NK-92 (cell line): ENCODE data around the gene MYO16.

ENCODE experiments used
- DNase-seq: peaks from one replicate; lab custom pipeline; 2025; ENCODE audit not compliant: unreplicated experiment; lab: John Stamatoyannopoulos, UW

MYO16 gene

GRCh38 chr13:108927615-108928014 is 298.2 kb downstream of the MYO16 start:
- no peak for DNase-seq

DNA sequence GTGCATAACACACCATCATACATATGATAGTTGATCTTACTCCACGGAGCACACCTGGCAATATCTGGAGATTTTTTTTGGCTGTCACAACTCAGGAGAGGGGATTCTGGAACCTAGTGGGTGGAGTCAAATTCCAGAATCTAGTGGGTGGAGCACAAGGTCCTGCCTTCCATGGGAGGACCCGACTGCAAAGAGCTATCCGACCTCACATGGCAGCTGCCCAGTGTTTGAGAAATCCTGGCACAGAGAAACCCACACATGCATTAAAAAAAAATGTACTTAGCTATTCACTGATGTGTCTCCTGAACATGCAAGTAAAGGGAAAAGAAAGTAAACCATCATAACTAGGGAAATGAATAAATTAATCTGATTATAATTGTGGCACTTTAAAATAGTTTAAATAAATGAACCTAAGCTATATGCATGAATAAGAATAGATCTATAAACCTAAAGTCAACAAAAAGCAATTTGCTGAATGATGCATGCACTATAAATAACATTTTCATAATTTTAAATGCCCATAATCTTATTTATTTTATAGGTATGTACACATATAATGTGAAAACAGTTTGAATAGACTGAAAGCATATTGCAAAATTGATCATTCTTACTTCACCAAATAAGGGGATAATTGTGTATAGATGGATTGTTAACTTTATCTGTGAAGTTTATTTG is 300.3 kb downstream of the MYO16 start:
- no peak for DNase-seq

DNA sequence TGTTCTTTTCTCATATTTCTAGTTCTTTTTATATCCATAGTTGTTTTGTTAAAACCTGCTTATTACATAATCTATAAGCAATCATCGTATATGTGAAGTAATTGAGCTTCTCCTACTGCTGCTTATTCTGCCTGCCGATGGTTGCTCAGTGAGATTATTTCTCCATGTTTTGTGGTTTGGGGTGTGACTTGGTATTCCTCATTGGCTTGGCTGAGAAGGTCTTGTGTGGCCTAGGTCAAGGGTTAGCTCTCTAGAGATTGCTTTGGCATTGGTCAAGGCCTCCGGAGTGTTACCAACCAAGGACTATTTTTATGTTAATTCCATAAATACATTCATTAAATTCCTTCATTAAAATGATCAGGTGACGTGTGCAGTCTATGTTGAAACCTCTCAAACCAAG is 302.8 kb downstream of the MYO16 start:
- DNase-seq: no peak

- no peak for DNase-seq
Measured at GRCh38 chr13:108933061-108933460, 303.6 kb downstream of the MYO16 start.

DNA sequence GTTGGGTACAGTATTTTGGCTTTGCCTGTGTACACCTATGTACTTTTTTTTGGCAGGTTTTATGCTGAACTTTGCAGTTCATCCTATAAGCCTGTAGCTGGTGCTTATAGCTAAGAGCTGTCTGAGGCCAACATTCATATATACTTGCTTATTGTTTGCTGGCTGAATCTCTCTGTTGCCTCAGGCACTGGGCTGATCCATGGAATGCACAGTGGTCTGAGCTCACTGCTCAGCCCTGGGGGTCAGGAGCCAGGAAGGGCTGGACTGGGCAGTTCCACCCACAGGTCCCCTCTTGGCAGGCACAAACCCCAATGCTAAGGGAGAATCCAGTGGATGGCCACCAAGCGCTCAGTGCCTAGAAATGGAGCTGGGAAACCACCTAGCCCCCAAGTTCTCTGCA is 308.7 kb downstream of the MYO16 start:
- no peak for DNase-seq

DNA sequence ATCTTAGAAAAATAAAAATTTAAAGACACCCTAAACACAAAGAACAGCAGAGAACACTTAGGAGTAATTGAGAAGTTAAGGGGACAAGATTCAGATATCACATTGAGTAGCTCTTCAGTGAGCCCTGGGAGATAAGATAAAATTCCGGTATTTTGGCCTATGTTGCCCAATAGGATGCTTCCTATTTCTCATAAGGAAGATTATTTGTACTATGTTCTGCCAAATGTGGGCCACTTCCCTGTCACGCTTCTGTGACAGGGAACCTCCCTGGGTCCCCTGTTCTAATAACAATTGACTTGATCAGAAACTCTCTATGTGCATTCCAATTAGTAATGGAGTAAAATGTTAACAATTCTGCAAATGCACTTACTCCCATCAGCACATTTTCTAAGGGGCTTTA is 310.7 kb downstream of the MYO16 start:
- DNase-seq: no peak

- DNase-seq: no peak
Measured at GRCh38 chr13:108943842-108944241, 314.4 kb downstream of the MYO16 start.

- DNase-seq: no peak
Measured at GRCh38 chr13:108944760-108945159, 315.3 kb downstream of the MYO16 start.

DNA sequence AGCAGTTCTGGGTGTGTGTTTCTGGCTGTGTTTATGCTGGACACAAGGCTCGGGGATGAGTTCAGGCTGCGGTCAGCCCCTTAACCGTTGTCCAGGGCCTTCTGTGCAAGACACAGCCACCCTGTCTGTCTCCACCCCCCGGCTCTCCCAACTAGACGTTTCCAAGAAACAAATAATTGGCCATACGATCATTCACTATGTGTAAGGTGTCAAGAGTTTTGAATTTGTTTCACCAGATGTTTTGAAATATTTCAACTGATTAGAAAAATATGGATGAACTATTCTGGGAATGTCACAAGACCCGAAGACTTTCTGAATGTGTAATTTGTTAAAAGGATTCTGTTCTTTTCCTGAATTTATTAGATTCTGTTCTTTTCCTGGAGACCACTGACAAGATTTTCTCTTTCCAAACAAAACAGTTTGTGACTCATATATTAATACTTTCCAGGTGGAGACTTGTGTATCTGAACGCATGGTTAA is 318.2 kb downstream of the MYO16 start:
- no peak for DNase-seq

- no peak for DNase-seq
Measured at GRCh38 chr13:108948251-108948671, 318.9 kb downstream of the MYO16 start.

DNA sequence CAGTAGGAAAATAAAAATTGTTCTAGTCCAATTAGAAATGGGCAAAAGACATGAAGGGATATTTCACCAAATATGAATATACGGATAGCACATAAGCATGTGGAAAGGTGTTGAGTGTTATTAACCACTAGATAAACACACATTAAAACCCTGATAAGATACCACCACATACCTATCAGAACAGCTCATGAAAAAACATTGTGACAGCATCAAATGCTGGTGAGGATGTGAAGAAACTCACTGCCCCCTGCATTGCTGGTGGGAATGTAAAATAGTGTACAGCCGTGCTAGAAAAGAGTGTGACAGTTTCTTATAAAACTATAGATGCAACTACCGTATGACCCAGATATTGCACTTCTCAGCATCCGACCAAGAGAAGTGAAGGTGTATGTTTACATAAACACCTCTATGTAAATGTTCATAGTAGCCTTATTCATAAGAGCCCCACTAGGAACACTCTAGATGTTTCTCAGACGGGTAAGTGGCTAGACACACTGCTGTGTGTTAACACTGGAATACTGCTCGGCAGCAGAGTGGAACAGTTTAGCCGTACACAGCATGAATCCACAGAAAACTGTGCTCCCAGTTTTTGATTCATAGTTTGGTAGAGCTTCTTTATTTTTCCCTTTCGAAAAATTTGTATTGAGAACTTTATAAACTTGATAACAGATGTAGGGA is 321.1 kb downstream of the MYO16 start:
- DNase-seq: no peak

DNA sequence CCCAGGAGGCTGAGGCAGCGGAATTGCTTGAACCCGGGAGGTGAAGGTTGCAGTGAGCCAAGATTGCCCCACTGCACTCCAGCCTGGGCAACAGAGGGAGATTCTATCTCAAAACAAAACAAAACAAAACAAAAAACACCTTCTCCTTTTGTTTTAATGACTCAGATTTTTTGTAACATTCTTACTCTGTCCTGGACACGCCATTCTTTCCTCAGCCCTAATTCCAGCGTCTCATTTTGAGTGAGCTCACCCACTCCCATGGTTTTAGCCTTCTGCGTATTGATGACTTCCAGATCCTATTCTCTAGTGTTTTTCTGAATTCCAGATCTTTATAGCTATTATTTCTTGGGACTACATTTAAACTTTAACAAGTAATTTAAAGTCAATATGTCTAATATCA is 326.3 kb downstream of the MYO16 start:
- DNase-seq: no peak

- DNase-seq: no peak
Measured at GRCh38 chr13:108957369-108958012, 328.1 kb downstream of the MYO16 start.

GRCh38 chr13:108958013-108958376 is 328.6 kb downstream of the MYO16 start:
- no peak for DNase-seq

DNA sequence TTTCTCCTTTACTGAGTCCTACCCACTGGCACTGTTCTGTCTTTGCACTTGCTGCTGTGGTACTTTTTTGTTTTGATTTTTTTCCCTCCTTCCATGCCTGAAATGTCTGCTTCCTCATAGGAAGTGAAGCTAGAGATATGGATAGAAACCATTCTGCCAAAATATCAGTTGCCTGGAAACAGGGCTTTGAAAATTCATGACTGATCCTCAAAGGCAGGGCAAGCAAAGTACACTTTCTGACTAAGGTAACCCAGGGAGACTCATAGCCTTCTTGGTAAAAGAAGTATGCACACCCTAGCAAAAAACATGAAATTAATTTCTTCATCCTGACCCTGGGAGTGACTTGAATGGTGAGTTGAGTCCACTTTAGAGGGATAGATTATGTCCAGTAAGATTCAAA is 329.8 kb downstream of the MYO16 start:
- DNase-seq: no peak

DNA sequence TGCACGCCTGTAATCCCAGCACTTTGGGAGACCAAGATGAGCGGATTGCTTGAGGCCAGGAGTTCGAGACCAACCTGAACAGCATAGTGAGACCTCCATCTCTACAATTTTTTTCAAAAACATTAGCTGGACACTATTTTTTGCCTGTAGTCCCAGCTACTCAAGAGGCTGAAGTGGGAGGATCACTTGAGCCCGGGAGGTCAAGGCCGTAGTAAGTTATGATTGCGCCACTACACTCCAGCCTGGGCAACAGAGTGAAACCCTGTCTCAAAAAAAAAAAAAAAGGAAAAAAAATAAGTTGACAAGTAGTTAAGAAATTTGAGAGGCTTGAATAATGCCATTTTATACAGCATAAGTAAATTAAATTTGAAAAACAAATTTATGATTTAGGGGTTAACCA is 330.6 kb downstream of the MYO16 start:
- DNase-seq: no peak

- no peak for DNase-seq
Measured at GRCh38 chr13:108961542-108962125, 332.2 kb downstream of the MYO16 start.

GRCh38 chr13:108962654-108963053 is 333.2 kb downstream of the MYO16 start:
- DNase-seq: no peak

- no peak for DNase-seq
Measured at GRCh38 chr13:108963276-108963810, 333.9 kb downstream of the MYO16 start.

DNA sequence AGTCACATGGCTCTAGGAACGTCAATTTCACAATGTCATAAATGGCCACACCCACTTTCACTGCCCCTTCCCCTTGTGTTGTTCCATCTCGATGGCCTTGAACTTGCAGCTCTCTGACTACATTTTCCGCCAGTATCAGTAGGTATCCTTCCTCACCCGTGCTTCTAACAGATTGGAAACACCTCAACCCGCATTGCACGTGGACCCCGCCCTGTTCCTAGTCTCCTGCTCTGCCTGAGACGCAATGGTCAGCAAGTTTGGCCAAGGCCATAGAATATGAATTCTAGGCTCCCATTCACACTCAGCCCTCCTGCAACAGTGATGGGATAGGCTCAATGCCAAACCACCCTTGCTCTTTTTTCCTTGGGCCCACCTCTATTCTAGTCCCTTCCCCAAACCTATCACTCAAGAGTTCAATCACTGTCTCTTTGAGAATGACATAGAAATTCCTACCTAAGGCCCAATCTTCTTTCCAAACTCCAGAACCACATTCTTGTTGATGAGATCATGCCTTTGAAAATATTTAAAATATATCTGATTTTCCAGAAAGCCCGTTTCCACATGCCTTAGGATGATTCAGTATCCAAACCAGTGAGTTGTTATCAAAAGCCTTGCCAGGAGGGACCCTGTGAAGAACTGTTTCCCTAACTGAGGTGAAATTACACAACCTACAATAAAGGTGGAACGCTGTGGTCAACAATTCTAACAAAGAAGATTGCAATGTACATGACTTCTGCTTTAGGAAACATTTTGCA is 334.6 kb downstream of the MYO16 start:
- DNase-seq: no peak

GRCh38 chr13:108964606-108965005 is 335.2 kb downstream of the MYO16 start:
- no peak for DNase-seq
